Neuronal stem cell (in vitro differentiated cells): ENCODE results near the gene TLL2.

ENCODE experiments used
- DNase-seq: peaks from one replicate; pipeline ENCODE4 v3.0.0-alpha.2; 2013; ENCODE audit warnings: low spot score
- H2AFZ ChIP-seq: one replicate; pipeline ENCODE4 v1.6.1; 2013; ENCODE audit warnings: mild to moderate bottlenecking, low read length, inconsistent platforms
- H2AK5ac ChIP-seq: 2 replicates; pipeline ENCODE4 v1.6.1; 2013; ENCODE audit warnings: low read depth, mild to moderate bottlenecking, inconsistent platforms, low read length, moderate library complexity, mixed read lengths
- H2BK120ac ChIP-seq: 2 replicates; pipeline ENCODE4 v1.6.1; 2013; ENCODE audit warnings: low read depth, mild to moderate bottlenecking, inconsistent platforms, low read length, moderate library complexity, mixed read lengths
- H2BK12ac ChIP-seq: one replicate; pipeline ENCODE4 v1.6.1; 2013; ENCODE audit warnings: low read length, inconsistent platforms
- H2BK15ac ChIP-seq: 2 replicates; pipeline ENCODE4 v1.6.1; 2013; ENCODE audit warnings: mild to moderate bottlenecking, low read length, inconsistent platforms, mixed read lengths
- H2BK5ac ChIP-seq: one replicate; pipeline ENCODE4 v1.6.1; 2013; ENCODE audit warnings: inconsistent platforms, mild to moderate bottlenecking, low read length, moderate library complexity
- H3K14ac ChIP-seq: one replicate; pipeline ENCODE4 v1.6.1; 2013; ENCODE audit warnings: low read length, inconsistent platforms
- H3K18ac ChIP-seq: 2 replicates; pipeline ENCODE4 v1.6.1; 2013; ENCODE audit warnings: low read length, inconsistent platforms
- H3K23ac ChIP-seq: 2 replicates; pipeline ENCODE4 v1.6.1; 2013; ENCODE audit warnings: low read depth, mild to moderate bottlenecking, mixed read lengths, low read length, inconsistent platforms; ENCODE audit not compliant: poor library complexity
- H3K27ac ChIP-seq: replicated peaks from 3 replicates; pipeline ENCODE4 v1.5.1; 2013; ENCODE audit warnings: low read length, inconsistent platforms
- H3K27me3 ChIP-seq, 3 experiments: 2 replicates each; pipeline ENCODE4 v1.6.1; 2013; ENCODE audit warnings: low read length in 3 of 3, mild to moderate bottlenecking in 2 of 3, inconsistent platforms in 1 of 3, low read depth in 1 of 3, mixed read lengths in 1 of 3, moderate library complexity in 1 of 3; ENCODE audit not compliant: control insufficient read depth in 3 of 3, insufficient read depth in 3 of 3
- H3K36me3 ChIP-seq, 2 donors: replicated peaks in 1 of 2; 2 replicates each; pipeline ENCODE4 v1.6.1; 2013; ENCODE audit warnings: low read length in 2 of 2; ENCODE audit not compliant: control insufficient read depth in 2 of 2, insufficient read depth in 2 of 2
- H3K4ac ChIP-seq: 2 replicates; pipeline ENCODE4 v1.6.1; 2013; ENCODE audit warnings: inconsistent platforms, mild to moderate bottlenecking, low read length, moderate library complexity
- H3K4me1 ChIP-seq, 2 donors: 1 replicate in 1 of 2; 2 replicates in 1 of 2; pipeline ENCODE4 v1.6.1; 2013; ENCODE audit warnings: low read length in 2 of 2, low read depth in 1 of 2; ENCODE audit not compliant: control insufficient read depth in 2 of 2, insufficient read depth in 1 of 2
- H3K4me2 ChIP-seq: one replicate; pipeline ENCODE4 v1.6.1; 2013; ENCODE audit warnings: mild to moderate bottlenecking, low read length, inconsistent platforms; ENCODE audit not compliant: insufficient read depth, poor library complexity, severe bottlenecking
- H3K4me3 ChIP-seq, 2 donors: 2 replicates each; pipeline ENCODE4 v1.5.1; 2013; ENCODE audit warnings: low read length in 2 of 2, mild to moderate bottlenecking in 2 of 2, inconsistent platforms in 1 of 2, moderate library complexity in 1 of 2
- H3K79me1 ChIP-seq: one replicate; pipeline ENCODE4 v1.6.1; 2013; ENCODE audit warnings: low read depth, mild to moderate bottlenecking, inconsistent platforms, low read length, moderate library complexity
- H3K9ac ChIP-seq: one replicate; pipeline ENCODE4 v1.6.1; 2013; ENCODE audit warnings: mild to moderate bottlenecking, low read depth, low read length, inconsistent platforms; ENCODE audit not compliant: poor library complexity
- H3K9me3 ChIP-seq, 2 donors: replicated peaks in 1 of 2; 2 replicates each; pipeline versions ENCODE3 to v1.6.1; 2013; ENCODE audit warnings: low read length in 2 of 2, mild to moderate bottlenecking in 2 of 2, inconsistent platforms in 1 of 2, low read depth in 1 of 2, mixed read lengths in 1 of 2, moderate library complexity in 1 of 2; ENCODE audit not compliant: control insufficient read depth in 2 of 2, insufficient read depth in 1 of 2
- H4K8ac ChIP-seq: one replicate; pipeline ENCODE4 v1.6.1; 2013; ENCODE audit warnings: low read depth, mild to moderate bottlenecking, inconsistent platforms, low read length, moderate library complexity
- H4K91ac ChIP-seq: one replicate; pipeline ENCODE4 v1.6.1; 2013; ENCODE audit warnings: low read length, low read depth, mild to moderate bottlenecking, inconsistent platforms; ENCODE audit not compliant: poor library complexity
- WGBS, 2 donors: extraction: QIAGEN DNeasy Blood & Tissue Kit; methylation state at CpG; one replicate each; pipeline ENCODE4 v1.1.7; 2013; ENCODE audit warnings: missing lambda C conversion rate in 2 of 2, mixed read lengths in 1 of 2; ENCODE audit not compliant: insufficient read length in 2 of 2, insufficient replicate concordance in 1 of 2; ENCODE audit errors: extremely low coverage in 2 of 2; 5-methylcytosine and 5-hydroxymethylcytosine counted together

The TLL2 gene

GRCh38 chr10:96500050-96500449 lies 13.7 kb downstream of the TLL2 start:
- Histone ChIP-seq H3K27me3 (peaks cover 0 to 8% (median 0%) of the 10 kb centered on the region in 3 experiments), H3K9me3 (no peaks in the 10 kb centered on the region), H3K27ac (no peak overlapping the region), H3K9ac (no peak overlapping the region), H2BK15ac (no peak overlapping the region), H3K36me3 (no peaks in the 10 kb centered on the region), H3K4me2 (no peak overlapping the region), H4K91ac (no peak overlapping the region), H3K18ac (no peak overlapping the region), H3K23ac (no peak overlapping the region), H3K79me1 (no peaks in the 10 kb centered on the region), H3K4me1 (peaks cover 0 to 9% of the 10 kb centered on the region in 2 donors), H3K4me3 (no peak overlapping the region), H3K14ac (no peak overlapping the region), H4K8ac (no peak overlapping the region), H2BK120ac (no peak overlapping the region), H2BK12ac (no peak overlapping the region), H2AFZ (no peak overlapping the region), H2BK5ac (no peak overlapping the region), H2AK5ac (no peak overlapping the region), H3K4ac (no peak overlapping the region)
- no peak for DNase-seq
- no CpG with 5 or more reads among the region's 3 CpGs for WGBS, 2 donors

GRCh38 chr10:96497391-96497790 lies 16.3 kb downstream of the TLL2 start:
- no CpG with 5 or more reads among the region's 5 CpGs for WGBS, 2 donors
- no peak overlapping the region for H2BK12ac ChIP-seq
- no peak overlapping the region for H2BK5ac ChIP-seq
- no peak overlapping the region for H3K4me3 ChIP-seq
- no peak overlapping the region for H4K91ac ChIP-seq
- DNase-seq, result no peak
- H2AFZ ChIP-seq, result no peak overlapping the region
- H3K9me3 ChIP-seq, result no peaks in the 10 kb centered on the region
- H3K18ac ChIP-seq, result no peak overlapping the region
- H3K14ac ChIP-seq, result no peak overlapping the region
- no peaks in the 10 kb centered on the region for H3K79me1 ChIP-seq
- no peak overlapping the region for H3K4me2 ChIP-seq
- H3K27ac ChIP-seq, result no peak overlapping the region
- no peak overlapping the region for H4K8ac ChIP-seq
- H3K27me3 ChIP-seq, result peaks cover 0 to 8% (median 0%) of the 10 kb centered on the region in 3 experiments
- H2BK15ac ChIP-seq, result no peak overlapping the region
- no peak overlapping the region for H2BK120ac ChIP-seq
- H3K23ac ChIP-seq, result no peak overlapping the region
- H3K4me1 ChIP-seq, result peaks cover 0 to 14% of the 10 kb centered on the region in 2 donors
- no peak overlapping the region for H3K4ac ChIP-seq
- no peak overlapping the region for H2AK5ac ChIP-seq
- H3K9ac ChIP-seq, result no peak overlapping the region
- no peaks in the 10 kb centered on the region for H3K36me3 ChIP-seq

GRCh38 chr10:96496281-96496925 lies 17.3 kb downstream of the TLL2 start:
- no peak overlapping the region for H2AK5ac ChIP-seq
- H2AFZ ChIP-seq, result no peak overlapping the region
- H4K91ac ChIP-seq, result no peak overlapping the region
- H3K4ac ChIP-seq, result no peak overlapping the region
- H3K4me1 ChIP-seq, result peaks cover 0 to 14% of the 10 kb centered on the region in 2 donors
- H2BK5ac ChIP-seq, result no peak overlapping the region
- WGBS, 2 donors, result no CpG with 5 or more reads among the region's 6 CpGs
- no peak overlapping the region for H2BK120ac ChIP-seq
- H3K4me2 ChIP-seq, result no peak overlapping the region
- H2BK12ac ChIP-seq, result no peak overlapping the region
- no peak overlapping the region for H3K18ac ChIP-seq
- DNase-seq, result no peak
- no peak overlapping the region for H3K23ac ChIP-seq
- no peak overlapping the region for H4K8ac ChIP-seq
- H3K4me3 ChIP-seq, result no peak overlapping the region
- no peaks in the 10 kb centered on the region for H3K79me1 ChIP-seq
- H3K27me3 ChIP-seq, result peaks cover 0 to 5% (median 0%) of the 10 kb centered on the region in 3 experiments
- H3K9ac ChIP-seq, result no peak overlapping the region
- H3K14ac ChIP-seq, result no peak overlapping the region
- H3K27ac ChIP-seq, result no peak overlapping the region
- H3K36me3 ChIP-seq, result no peaks in the 10 kb centered on the region
- H2BK15ac ChIP-seq, result no peak overlapping the region
- no peaks in the 10 kb centered on the region for H3K9me3 ChIP-seq

- DNase-seq, result no peak
- H2BK12ac ChIP-seq, result no peak overlapping the region
These were observed 18.2 kb downstream of the TLL2 start for GRCh38 chr10:96495544-96495943.

More at GRCh38 chr10:96495544-96495943, 18.2 kb downstream of the TLL2 start:
- H4K8ac ChIP-seq, result no peak overlapping the region
- no peak overlapping the region for H3K4ac ChIP-seq
- H3K14ac ChIP-seq, result no peak overlapping the region
- no CpG with 5 or more reads among the region's 6 CpGs for WGBS, 2 donors
- no peak overlapping the region for H2BK15ac ChIP-seq
- H3K36me3 ChIP-seq, result no peaks in the 10 kb centered on the region
- no peak overlapping the region for H2AFZ ChIP-seq
- peaks cover 0 to 14% of the 10 kb centered on the region in 2 donors for H3K4me1 ChIP-seq
- H2AK5ac ChIP-seq, result no peak overlapping the region
- no peak overlapping the region for H3K4me3 ChIP-seq
- H3K27ac ChIP-seq, result no peak overlapping the region
- H3K18ac ChIP-seq, result no peak overlapping the region
- H3K79me1 ChIP-seq, result no peaks in the 10 kb centered on the region
- no peak overlapping the region for H2BK5ac ChIP-seq
- H3K9ac ChIP-seq, result no peak overlapping the region
- no peak overlapping the region for H2BK120ac ChIP-seq
- no peak overlapping the region for H3K4me2 ChIP-seq
- H4K91ac ChIP-seq, result no peak overlapping the region
- H3K9me3 ChIP-seq, result no peaks in the 10 kb centered on the region
- no peak overlapping the region for H3K23ac ChIP-seq
- no peaks in the 10 kb centered on the region for H3K27me3 ChIP-seq
